ENCODE data around the gene TNRC6C.
"Not testable (repeated sequence)": the region's sequence is repeated elsewhere in the genome, so short reads cannot be mapped to it uniquely, and the experiment has no call there.

Gene TNRC6C

GRCh38 chr17:78111727-78112517 lies 153.4 kb downstream of the TNRC6C start:
- no peak for DNase-seq (ENCODE audit: low read depth)

- peak; percentile 71 for DNase-seq (ENCODE audit: low read depth)
These were observed 154.3 kb downstream of the TNRC6C start for GRCh38 chr17:78112518-78113471.

GRCh38 chr17:78113804-78114785 lies 155.6 kb downstream of the TNRC6C start:
- no peak for DNase-seq (ENCODE audit: low read depth)

GRCh38 chr17:78114831-78115723 lies 156.6 kb downstream of the TNRC6C start:
- no peak for DNase-seq (ENCODE audit: low read depth)

- DNase-seq (ENCODE audit: low read depth), result not testable (repeated sequence)
These were observed 157.3 kb downstream of the TNRC6C start for GRCh38 chr17:78115803-78116202.

DNA sequence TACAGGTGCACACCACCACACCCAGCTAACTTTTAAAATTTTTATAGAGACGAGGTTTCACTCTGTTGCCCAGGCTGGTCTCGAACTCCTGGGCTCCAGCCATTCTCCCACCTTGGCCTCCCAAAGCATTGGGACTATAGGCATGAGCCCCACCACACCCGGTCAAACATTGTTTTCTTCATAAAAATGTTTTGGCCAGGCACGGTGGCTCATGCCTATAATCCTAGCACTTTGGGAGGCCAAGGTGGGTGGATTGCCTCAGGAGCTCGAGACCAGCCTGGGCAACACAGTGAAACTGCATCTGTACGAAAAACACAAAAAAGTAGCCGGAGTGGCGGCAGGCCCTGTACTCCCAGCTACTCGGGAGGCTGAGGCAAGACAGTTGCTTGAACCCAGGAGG lies 157.9 kb downstream of the TNRC6C start:
- DNase-seq (ENCODE audit: low read depth), result no peak

GRCh38 chr17:78117027-78117981 lies 158.8 kb downstream of the TNRC6C start:
- no peak for DNase-seq (ENCODE audit: low read depth)

GRCh38 chr17:78118801-78119241 lies 160.3 kb downstream of the TNRC6C start:
- DNase-seq (ENCODE audit: low read depth), result no peak

DNA sequence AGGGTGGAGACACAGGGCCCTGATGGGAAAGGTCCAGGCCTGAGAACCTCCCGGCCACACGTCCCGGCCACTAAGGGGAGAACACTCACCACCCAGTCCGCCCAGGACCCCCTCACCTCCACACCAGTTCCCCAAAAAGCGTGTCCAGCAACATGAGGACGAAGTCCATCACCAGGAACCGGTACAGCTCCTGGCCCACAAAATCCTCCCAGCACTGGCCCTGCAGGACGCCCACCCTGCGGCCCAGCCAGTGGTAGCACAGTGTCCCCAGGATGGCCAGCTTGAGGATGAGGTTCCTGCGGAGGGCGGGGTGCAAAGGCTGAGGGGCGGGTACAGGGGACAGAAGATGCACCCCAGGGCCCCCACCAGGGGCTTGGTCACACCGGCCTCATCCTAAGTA lies 162.0 kb downstream of the TNRC6C start:
- no peak for DNase-seq (ENCODE audit: low read depth)

GRCh38 chr17:78120971-78121800 lies 162.7 kb downstream of the TNRC6C start:
- no peak for DNase-seq (ENCODE audit: low read depth)

GRCh38 chr17:78121801-78122215 lies 163.3 kb downstream of the TNRC6C start:
- DNase-seq (ENCODE audit: low read depth), result no peak

- DNase-seq (ENCODE audit: low read depth), result no peak
These were observed 163.9 kb downstream of the TNRC6C start for GRCh38 chr17:78122216-78122930.

GRCh38 chr17:78122931-78123249 lies 164.4 kb downstream of the TNRC6C start:
- no peak for DNase-seq (ENCODE audit: low read depth)

GRCh38 chr17:78123258-78123929 lies 164.9 kb downstream of the TNRC6C start:
- DNase-seq (ENCODE audit: low read depth), result no peak

GRCh38 chr17:78124081-78124835 lies 165.8 kb downstream of the TNRC6C start:
- DNase-seq (ENCODE audit: low read depth), result no peak

GRCh38 chr17:78124836-78125137 lies 166.3 kb downstream of the TNRC6C start:
- no peak for DNase-seq (ENCODE audit: low read depth)
